Suprapubic skin (tissue), 4 donors: ENCODE results near the gene RNASE8.

Experiments used
- EP300 ChIP-seq: sonication (generic); formaldehyde crosslinking; IDR thresholded peaks from one replicate; pipeline ENCODE4 v1.6.1; 2017; ENCODE audit warnings: antibody characterized with exemption
- POLR2A ChIP-seq, 2 donors: fragments of 450-650 bp; IDR thresholded peaks; one replicate each; pipeline ENCODE4 v1.6.1; 2017; ENCODE audit warnings: antibody characterized with exemption in 2 of 2, mild to moderate bottlenecking in 2 of 2, moderate library complexity in 2 of 2
- POLR2AphosphoS5 ChIP-seq, 3 donors: sonication (generic); formaldehyde crosslinking; IDR thresholded peaks; one replicate each; pipeline ENCODE4 v1.6.1; 2017; ENCODE audit warnings: antibody characterized with exemption in 3 of 3
- TF ChIP-seq, protein P1 (sequence below), 2 donors: fragments of 200-600 bp in 1 of 2; fragments of 450-650 bp in 1 of 2; sonication (generic) in 1 of 2; IDR thresholded peaks; one replicate each; pipeline ENCODE4 v1.5.1; 2016 to 2019; ENCODE audit warnings: antibody characterized with exemption in 2 of 2, mild to moderate bottlenecking in 1 of 2, moderate library complexity in 1 of 2

DNA sequence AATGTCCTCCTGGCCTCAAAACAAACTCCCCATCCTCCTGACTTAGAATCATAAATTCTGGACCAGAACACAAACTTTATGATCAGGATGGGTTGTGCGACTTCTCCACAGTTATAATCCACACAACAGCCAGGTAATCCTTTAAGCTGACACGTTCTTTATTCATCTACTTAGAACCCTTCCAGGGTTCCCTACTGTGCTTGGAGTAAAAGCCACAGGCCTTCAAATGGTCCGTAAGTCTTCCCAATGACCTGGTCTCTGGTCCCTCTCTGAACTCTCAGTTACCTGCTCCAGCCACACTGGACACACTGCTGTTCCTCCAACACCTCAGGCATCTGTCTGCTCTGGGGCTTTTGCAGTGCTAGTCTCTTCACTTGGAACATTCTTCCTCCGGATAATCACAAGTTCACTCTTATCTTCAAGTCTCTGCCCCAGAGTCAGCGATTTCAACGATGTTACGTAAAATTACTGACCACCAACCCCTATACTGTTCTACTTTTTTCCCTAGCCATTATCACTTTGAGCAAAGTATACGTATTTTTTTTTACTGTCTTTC lies 17.2 kb upstream of the RNASE8 start:
- TF ChIP-seq POLR2A (IDR thresholded peaks at IDR 0.05), result no peak
- TF ChIP-seq POLR2AphosphoS5 (IDR thresholded peaks at IDR 0.05), result no peak
- no peak for TF ChIP-seq EP300
- TF ChIP-seq, protein P1, sequence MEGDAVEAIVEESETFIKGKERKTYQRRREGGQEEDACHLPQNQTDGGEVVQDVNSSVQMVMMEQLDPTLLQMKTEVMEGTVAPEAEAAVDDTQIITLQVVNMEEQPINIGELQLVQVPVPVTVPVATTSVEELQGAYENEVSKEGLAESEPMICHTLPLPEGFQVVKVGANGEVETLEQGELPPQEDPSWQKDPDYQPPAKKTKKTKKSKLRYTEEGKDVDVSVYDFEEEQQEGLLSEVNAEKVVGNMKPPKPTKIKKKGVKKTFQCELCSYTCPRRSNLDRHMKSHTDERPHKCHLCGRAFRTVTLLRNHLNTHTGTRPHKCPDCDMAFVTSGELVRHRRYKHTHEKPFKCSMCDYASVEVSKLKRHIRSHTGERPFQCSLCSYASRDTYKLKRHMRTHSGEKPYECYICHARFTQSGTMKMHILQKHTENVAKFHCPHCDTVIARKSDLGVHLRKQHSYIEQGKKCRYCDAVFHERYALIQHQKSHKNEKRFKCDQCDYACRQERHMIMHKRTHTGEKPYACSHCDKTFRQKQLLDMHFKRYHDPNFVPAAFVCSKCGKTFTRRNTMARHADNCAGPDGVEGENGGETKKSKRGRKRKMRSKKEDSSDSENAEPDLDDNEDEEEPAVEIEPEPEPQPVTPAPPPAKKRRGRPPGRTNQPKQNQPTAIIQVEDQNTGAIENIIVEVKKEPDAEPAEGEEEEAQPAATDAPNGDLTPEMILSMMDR (IDR thresholded peaks at IDR 0.05), result no peak
